CD4-positive, alpha-beta T cell treated with Interleukin-15 for 1 hour (primary cell): ENCODE results near the gene KCNIP4.

Source experiments
- DNase-seq: peaks from one replicate; pipeline ENCODE4 v3.0.0-alpha.2; 2020

The KCNIP4 gene

DNA sequence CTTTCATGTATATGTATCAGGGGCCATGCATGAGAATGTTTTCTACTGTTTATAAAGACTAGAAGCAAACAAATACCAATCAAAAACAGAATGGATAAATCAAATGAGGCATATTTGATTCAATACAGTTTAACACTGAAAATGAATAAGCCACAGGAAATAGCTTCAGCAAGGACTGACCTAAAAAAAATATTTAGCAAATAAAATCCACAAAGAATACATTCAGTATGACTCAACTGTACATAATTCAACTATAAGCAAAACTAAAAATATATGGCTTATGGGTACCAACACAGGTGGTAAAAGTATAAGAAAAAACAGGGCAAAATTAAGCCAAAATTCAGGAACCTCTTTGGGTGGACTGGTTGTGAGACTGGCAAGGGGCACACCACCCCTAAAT is 112.9 kb downstream of the KCNIP4 start:
- DNase-seq: no peak

GRCh38 chr4:21830272-21830671 is 118.3 kb downstream of the KCNIP4 start:
- DNase-seq: no peak

DNA sequence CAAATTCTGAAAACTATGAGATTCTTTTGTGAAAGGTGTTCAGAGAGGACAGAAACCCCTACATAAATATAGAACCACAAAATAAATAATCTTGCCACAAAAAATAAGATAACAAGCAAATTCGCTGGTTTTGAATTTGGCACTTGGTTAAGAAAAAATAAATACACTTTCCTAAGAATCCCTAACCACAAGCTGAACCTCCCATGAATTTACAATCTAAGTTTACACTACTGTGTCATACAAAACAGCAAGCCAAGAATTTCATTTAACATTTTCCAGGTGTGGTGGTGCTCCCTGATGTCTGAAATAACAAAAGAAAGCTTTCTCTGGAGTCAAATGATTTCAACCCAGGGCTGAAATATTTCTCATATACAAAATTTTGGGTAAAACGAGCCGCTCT is 121.0 kb downstream of the KCNIP4 start:
- no peak for DNase-seq

- no peak for DNase-seq
These were observed 122.5 kb downstream of the KCNIP4 start for GRCh38 chr4:21826071-21826470.

DNA sequence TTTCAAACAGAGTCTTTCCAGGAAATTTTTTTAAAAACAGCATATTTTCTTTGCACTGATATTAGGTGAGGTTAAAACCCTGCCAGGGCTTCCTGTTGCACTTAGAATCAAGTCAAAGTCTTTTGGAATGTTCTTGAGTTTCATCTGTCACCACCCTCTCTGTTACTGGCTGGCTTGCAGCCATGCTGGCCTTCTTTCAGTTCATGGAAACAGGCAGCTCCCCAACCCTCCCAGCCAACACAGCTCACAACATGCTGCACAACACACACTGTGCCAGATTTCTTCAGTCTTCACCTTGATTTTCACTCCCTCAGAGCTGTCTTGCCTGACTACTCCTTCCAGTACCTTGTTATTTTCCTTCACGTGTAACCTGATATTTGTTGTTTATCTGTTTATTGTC is 129.5 kb downstream of the KCNIP4 start:
- DNase-seq: no peak

GRCh38 chr4:21815651-21816377 is 132.8 kb downstream of the KCNIP4 start:
- DNase-seq: no peak

DNA sequence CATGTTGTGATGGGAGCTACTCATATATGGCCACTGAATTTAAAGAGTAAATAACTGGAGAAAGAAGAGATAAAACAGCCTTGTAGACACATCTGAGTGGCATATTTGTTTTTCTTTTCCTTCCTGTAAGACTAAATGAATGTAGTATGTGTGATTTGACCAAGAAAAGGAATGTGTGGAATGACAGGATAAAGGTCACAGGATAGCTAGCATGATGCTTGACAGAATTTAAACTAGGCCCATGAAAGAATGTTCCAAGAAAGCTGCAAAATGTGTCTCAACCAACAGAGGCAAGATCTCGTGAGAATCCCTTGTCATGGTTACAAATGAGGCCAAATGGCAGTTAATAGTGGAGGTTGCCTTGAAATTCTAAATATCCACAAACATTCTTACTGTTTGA is 137.0 kb downstream of the KCNIP4 start:
- DNase-seq: no peak

DNA sequence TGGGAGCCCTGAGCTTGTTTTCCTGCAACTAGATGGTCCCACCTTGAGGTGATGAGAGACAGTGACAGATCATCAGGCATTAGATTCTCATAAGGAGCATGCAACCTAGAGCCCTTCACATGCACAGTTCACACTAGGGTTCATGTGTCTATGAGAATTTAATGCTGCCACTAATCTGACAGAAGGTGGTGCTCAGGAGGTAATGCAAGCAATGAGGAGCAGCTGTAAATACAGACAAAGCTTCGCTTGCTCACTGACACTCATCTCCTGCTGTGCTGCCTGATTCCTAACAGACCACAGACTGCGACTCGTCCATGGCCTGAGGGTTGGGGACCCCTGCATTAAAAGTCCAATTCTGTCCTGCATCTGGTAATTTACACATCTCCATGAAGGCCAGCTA is 141.6 kb downstream of the KCNIP4 start:
- DNase-seq: no peak

DNA sequence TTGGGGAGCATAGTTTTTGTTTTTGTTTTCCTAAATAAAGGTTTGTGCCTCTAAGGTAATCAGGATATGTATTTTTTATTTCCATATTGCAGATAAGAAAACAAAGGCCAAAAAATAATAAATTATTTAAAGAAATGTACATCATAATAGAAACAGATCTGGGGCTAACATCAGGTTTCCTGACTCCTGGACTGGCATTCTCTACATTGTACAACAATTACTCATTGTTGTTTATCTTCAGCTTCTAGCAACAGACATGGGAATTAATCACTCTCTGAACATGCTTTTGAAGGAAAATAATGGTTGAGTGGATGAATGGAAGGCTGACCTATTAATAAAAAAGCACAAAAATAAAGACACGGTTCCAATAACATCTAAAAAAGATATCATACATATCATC is 146.2 kb downstream of the KCNIP4 start:
- DNase-seq: no peak

- no peak for DNase-seq
These were observed 146.7 kb downstream of the KCNIP4 start for GRCh38 chr4:21801661-21802385.

GRCh38 chr4:21795091-21795490 is 153.5 kb downstream of the KCNIP4 start:
- DNase-seq: no peak

GRCh38 chr4:21792736-21793135 is 155.8 kb downstream of the KCNIP4 start:
- DNase-seq: no peak

DNA sequence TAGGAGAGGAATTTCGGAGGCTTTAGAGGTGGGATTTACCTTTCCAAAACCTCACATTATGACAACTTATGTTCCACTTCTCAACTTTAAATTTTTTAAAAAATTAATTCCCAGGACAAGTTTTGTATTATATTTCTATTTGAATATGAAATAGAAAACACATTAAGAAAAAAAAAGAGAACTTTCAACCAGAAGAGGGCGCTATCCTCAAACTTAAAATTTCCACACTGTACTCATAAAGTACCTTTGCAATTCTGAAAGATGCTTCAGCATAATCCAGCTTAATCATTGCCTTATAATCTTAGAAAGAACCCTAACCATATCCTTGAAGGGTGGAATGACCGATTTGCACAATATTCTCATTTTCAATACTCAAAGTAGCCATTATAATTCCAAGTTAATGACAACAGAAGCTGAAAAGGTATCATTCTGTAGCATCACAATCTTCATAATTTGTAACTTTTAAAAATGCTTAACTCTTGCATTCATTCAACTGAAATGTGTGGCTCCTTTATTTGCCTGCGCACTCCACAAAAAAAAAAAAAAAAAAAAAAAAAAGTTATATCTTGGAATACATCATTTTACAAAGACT is 158.0 kb downstream of the KCNIP4 start:
- DNase-seq: no peak

DNA sequence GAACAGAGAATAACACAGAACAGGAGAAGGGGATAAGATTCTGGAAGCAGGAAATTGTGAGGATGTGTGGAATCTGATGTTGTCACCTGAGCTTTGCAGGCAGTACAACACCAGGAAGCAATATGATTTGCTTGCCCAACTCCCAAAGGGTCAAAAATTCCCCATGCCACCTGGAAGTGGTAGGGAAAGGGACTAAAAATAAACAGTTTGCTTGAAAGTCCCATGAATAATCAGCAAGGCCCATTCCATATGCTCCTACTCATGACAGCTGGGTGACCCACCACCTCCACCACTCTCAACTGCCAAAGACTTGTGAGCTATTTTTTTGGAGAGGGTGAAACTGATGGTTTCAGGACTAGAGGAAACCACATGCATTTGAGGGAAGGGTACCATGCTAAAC is 168.4 kb downstream of the KCNIP4 start:
- DNase-seq: no peak

GRCh38 chr4:21778702-21779101 is 169.9 kb downstream of the KCNIP4 start:
- no peak for DNase-seq

DNA sequence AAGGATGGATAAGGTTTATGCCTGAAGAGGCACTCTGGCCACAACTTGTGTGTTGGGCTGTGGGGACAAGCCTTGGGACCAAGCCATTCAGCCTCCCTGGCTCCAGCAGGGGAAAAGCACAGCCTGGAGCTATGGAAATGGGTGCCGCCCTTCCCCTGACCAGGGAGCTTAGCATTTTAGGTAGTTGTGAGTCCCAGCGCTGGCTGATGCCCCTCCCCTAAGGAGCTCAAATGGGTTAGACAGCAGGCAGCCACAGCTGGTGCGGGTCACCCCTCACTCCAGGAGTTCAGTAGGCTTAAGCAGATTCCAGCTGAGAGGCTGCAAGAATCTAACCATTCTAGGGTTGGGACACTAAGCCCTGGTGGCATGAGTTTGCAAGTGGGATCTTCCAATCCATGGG is 172.9 kb downstream of the KCNIP4 start:
- no peak for DNase-seq

DNA sequence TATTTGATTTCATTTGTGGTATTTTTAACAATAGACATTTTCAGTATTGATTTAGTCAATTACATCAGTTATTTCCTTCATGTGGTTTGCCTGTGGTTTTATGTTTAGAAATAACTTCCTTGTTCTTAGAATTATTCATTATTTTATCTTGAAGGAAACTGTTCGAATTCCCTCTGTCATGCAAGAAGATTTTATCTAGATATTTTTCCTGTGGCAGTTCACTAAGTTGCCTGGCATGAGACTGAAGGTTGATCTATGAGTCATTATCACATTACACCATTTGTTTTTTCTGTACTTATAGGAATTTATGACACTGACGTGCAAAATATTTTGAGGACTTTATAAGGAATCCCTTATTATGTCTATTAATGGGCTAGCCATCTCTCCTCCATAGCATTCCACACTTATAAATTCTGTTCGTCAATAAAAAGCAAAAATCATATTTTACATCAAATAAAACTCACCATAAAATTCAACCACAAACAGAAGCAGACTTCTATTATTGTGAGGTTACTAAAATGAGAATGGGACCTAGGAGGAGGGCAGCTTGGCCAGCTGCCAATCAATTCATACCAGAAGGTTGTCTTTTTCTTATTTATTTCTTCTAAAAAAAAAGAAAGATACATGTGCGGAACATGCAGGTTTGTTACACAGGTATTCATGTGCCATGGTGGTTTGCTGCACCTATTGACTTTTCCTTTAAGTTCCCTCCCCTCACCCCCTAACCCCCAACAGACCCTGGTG is 179.0 kb downstream of the KCNIP4 start:
- no peak for DNase-seq

GRCh38 chr4:21768349-21769310 is 179.9 kb downstream of the KCNIP4 start:
- no peak for DNase-seq

DNA sequence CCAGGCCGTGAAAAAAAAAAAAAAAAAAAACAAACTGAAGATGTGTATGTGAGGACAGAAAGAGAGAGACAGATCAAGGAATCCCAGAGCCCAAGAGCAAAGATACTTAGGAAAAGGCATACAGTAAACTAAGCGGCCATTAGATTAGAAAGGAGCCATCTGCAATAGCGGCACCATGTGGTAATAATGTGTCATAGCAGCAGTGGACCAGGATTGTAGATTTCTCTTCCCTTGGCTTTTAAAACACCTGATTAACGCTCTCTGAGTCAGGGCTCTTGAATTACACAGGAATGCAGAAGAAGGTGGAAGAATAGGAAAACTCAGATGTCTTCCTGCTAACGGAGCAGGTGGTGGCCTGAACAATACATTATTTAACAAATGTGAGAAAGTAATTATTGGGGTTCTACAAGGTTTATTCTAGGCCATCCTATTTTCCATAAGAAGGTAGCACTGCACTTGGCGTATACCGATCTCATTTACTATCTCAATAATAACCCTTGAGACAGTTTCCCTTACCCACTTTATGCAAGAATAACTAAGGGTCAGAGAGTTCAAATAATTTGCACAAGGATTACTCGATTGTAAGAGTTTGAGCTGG is 182.7 kb downstream of the KCNIP4 start:
- no peak for DNase-seq

DNA sequence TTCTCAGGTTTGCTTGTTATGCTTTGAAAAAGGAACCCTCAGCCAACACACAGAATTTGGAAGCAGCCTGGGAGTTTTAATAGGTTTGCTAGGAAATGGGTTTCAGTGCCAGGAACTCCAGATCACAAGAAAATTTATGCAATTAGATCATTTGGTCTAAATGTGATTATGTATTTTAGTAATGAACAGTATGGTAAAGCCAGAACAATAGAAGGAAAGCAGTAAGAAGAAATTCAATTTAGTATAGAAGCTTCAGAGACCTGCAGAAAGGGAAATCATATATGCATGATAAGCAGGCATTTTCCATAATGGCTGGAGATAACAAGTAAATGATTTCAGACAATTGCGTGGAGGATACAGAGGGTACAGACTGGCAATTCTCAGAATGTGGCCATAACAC is 184.7 kb downstream of the KCNIP4 start:
- DNase-seq: no peak

DNA sequence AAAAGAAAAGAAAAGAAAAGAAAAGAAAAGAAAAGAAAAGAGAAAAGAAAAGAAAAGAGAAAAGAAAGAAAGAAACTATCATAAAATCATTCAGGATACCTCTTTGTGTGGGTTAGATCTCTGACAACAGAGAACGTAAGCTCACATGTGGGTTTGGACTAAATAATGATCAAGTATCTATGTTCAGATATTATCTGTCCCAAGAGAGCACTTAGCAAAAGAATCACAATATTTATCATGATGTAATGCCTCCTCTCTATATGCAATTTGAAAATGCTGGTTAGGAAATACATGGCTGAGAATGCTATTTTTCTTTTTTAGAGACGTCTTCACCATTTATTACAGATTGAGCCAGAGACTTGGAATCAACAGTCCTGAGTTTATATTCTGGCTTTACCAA is 191.3 kb downstream of the KCNIP4 start:
- no peak for DNase-seq
